ENCODE data around the gene UNC79.
A peak's percentile ranks its signal among the peaks of the same experiment; 100 is the strongest.

Gene UNC79

DNA sequence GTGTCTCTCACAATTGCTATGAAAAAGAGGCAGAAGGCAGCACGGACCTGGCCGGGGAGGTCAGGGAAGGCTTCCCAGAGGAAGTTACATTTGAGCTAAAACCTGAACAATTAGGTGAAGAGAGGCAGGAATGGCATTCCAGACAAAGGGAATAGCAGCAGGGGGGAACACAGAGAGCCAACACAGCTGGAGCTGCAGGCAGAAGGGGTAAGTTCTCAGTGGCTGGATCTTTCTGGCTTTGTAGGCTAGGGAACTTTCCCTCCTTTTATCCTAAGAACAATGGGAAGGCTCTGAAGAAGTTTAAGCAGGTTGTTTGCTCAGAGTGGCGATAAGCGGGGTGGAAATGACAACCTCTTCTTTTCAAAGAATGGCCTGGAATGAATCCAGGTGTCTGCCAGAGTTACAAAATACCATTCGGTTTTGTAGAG is 257.5 kb downstream of the UNC79 start:
- no peak overlapping the region for H3K4me3 ChIP-seq (ENCODE audit: low read depth, low read length)
- peaks cover 4% of the 10 kb centered on the region; the same call in 1 of the 2 replicates for H3K4me1 ChIP-seq (ENCODE audit: control insufficient read depth, insufficient read depth, low read length)
- H3K9me3 ChIP-seq (ENCODE audit: control insufficient read depth, insufficient read depth, low read depth, low read length) = no peaks in the 10 kb centered on the region
- H3K36me3 ChIP-seq (ENCODE audit: control insufficient read depth in 2 of 2, insufficient read depth in 1 of 2, low read length in 2 of 2) = no peaks in the 10 kb centered on the region
- no peak for TF ChIP-seq ZNF311 (tag by site-specific recombination; IDR thresholded peaks at IDR 0.05; ENCODE audit: borderline replicate concordance)
- TF ChIP-seq PRDM2 (tag by site-specific recombination; IDR thresholded peaks at IDR 0.05; ENCODE audit: borderline replicate concordance) = no peak
- peak; percentile 32; the same call in 1 of the 2 replicates for TF ChIP-seq ZNF341 (tag by site-specific recombination; IDR thresholded peaks at IDR 0.05; ENCODE audit: low read depth)
- peak; percentile 58 for TF ChIP-seq ZIC2 (tag by site-specific recombination; IDR thresholded peaks at IDR 0.05)
- TF ChIP-seq, protein P1, sequence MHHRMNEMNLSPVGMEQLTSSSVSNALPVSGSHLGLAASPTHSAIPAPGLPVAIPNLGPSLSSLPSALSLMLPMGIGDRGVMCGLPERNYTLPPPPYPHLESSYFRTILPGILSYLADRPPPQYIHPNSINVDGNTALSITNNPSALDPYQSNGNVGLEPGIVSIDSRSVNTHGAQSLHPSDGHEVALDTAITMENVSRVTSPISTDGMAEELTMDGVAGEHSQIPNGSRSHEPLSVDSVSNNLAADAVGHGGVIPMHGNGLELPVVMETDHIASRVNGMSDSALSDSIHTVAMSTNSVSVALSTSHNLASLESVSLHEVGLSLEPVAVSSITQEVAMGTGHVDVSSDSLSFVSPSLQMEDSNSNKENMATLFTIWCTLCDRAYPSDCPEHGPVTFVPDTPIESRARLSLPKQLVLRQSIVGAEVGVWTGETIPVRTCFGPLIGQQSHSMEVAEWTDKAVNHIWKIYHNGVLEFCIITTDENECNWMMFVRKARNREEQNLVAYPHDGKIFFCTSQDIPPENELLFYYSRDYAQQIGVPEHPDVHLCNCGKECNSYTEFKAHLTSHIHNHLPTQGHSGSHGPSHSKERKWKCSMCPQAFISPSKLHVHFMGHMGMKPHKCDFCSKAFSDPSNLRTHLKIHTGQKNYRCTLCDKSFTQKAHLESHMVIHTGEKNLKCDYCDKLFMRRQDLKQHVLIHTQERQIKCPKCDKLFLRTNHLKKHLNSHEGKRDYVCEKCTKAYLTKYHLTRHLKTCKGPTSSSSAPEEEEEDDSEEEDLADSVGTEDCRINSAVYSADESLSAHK (tag by site-specific recombination; IDR thresholded peaks at IDR 0.05) = no peak
- TF ChIP-seq GLIS1 (tag by site-specific recombination; IDR thresholded peaks at IDR 0.05) = peak; percentile 45; the same call in 1 of the 2 replicates
- TF ChIP-seq ZNF639 (tag by site-specific recombination; IDR thresholded peaks at IDR 0.05) = no peak
- TF ChIP-seq KLF10 (tag by site-specific recombination; IDR thresholded peaks at IDR 0.05) = no peak
- no peak for TF ChIP-seq ZNF335 (tag by site-specific recombination; conservative IDR thresholded peaks at IDR 0.05)
- CTCF ChIA-PET = interaction anchor here (0.6 to 1.1 kb wide), 2 partner anchors 33 to 446 kb away, joined by 3 read pairs; no protein-coding TSS in a partner anchor
- POLR2A ChIA-PET = no interaction called here
- H3K27ac ChIP-seq (ENCODE audit: extremely low read depth, low read depth, low read length) = no peak overlapping the region

DNA sequence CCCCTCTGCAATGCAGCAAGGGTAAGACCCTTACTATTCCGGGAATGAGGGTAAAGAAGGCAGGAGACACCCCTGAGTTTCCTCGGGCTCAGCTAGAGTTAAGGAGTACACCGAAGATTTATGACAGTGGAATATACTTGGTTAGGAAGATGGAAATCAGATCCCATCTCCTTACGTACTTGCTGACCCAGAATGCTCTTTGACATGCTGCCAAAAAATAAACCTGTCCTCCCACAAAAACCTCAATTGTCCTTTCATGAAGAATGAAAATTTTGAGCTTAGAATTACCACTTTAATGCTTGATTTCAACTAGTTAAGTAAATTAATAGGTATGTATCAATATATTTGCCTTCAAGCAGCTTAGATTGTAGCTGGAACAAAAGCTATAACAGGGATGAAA is 258.1 kb downstream of the UNC79 start:
- Histone ChIP-seq H3K4me3 (ENCODE audit: low read depth, low read length) (no peak overlapping the region), H3K9me3 (ENCODE audit: control insufficient read depth, insufficient read depth, low read depth, low read length) (no peaks in the 10 kb centered on the region), H3K4me1 (ENCODE audit: control insufficient read depth, insufficient read depth, low read length) (peaks cover 4% of the 10 kb centered on the region; the same call in 1 of the 2 replicates), H3K27ac (ENCODE audit: extremely low read depth, low read depth, low read length) (no peak overlapping the region), H3K36me3 (ENCODE audit: control insufficient read depth in 2 of 2, insufficient read depth in 1 of 2, low read length in 2 of 2) (no peaks in the 10 kb centered on the region)
- CTCF ChIA-PET = interaction anchor here (1.1 kb wide), 1 partner anchor 33 kb away, joined by 3 read pairs; no protein-coding TSS in a partner anchor
- POLR2A ChIA-PET = no interaction called here
- peak; percentile 77 for TF ChIP-seq WT1 (tag by site-specific recombination; IDR thresholded peaks at IDR 0.05)
- TF ChIP-seq SCRT2 (tag by site-specific recombination; IDR thresholded peaks at IDR 0.05) = no peak
- no peak for TF ChIP-seq KLF8 (tag by site-specific recombination; IDR thresholded peaks at IDR 0.05)

GRCh38 chr14:93690146-93690545 is 259.4 kb downstream of the UNC79 start:
- no peak overlapping the region for H3K4me3 ChIP-seq (ENCODE audit: low read depth, low read length)
- H3K27ac ChIP-seq (ENCODE audit: extremely low read depth, low read depth, low read length) = no peak overlapping the region
- ChIA-PET POLR2A (no interaction called here), CTCF (no interaction called here)
- H3K36me3 ChIP-seq (ENCODE audit: control insufficient read depth in 2 of 2, insufficient read depth in 1 of 2, low read length in 2 of 2) = no peaks in the 10 kb centered on the region
- H3K4me1 ChIP-seq (ENCODE audit: control insufficient read depth, insufficient read depth, low read length) = peaks cover 4% of the 10 kb centered on the region; the same call in 1 of the 2 replicates
- no peaks in the 10 kb centered on the region for H3K9me3 ChIP-seq (ENCODE audit: control insufficient read depth, insufficient read depth, low read depth, low read length)
- TF ChIP-seq KLF16 (tag by site-specific recombination; IDR thresholded peaks at IDR 0.05) (no peak), SP7 (tag by site-specific recombination; IDR thresholded peaks at IDR 0.05) (no peak), WT1 (tag by site-specific recombination; IDR thresholded peaks at IDR 0.05) (no peak), ZBTB1 (tag by site-specific recombination; IDR thresholded peaks at IDR 0.05) (no peak), HOXD13 (CRISPR knock-in tag; IDR thresholded peaks at IDR 0.05; ENCODE audit: borderline replicate concordance) (no peak), YY1 (tag by site-specific recombination; IDR thresholded peaks at IDR 0.05) (no peak), FEZF1 (tag by site-specific recombination; IDR thresholded peaks at IDR 0.05) (no peak), BCL6B (tag by site-specific recombination; IDR thresholded peaks at IDR 0.05) (no peak)
- TF ChIP-seq, protein P2, sequence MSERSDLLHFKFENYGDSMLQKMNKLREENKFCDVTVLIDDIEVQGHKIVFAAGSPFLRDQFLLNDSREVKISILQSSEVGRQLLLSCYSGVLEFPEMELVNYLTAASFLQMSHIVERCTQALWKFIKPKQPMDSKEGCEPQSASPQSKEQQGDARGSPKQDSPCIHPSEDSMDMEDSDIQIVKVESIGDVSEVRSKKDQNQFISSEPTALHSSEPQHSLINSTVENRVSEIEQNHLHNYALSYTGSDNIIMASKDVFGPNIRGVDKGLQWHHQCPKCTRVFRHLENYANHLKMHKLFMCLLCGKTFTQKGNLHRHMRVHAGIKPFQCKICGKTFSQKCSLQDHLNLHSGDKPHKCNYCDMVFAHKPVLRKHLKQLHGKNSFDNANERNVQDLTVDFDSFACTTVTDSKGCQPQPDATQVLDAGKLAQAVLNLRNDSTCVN (tag by site-specific recombination; optimal IDR thresholded peaks at IDR 0.05) = no peak

Data from HEK293 (cell line).